Measurements from ENCODE around the gene SCUBE2.

DNA sequence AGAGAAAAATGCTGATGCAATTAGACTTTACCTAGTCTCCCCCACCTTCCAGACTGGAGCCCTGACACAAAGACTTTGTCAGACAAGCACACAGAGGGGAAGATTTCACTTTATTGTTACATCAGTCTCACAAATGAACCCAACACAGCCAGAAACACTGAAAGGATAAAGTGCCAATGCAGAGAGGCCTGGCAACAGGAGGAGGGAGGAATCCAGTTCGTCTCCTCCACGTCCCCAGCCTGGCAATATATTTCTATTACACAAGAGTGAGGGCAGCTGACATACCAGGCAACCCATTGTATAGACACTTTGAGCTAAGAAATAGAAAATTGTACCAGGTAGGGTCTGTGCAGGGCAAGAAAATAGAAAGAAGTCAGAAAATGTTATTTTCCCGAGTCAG, 110.9 kb downstream of the SCUBE2 start:
- TF ChIP-seq, protein P1, sequence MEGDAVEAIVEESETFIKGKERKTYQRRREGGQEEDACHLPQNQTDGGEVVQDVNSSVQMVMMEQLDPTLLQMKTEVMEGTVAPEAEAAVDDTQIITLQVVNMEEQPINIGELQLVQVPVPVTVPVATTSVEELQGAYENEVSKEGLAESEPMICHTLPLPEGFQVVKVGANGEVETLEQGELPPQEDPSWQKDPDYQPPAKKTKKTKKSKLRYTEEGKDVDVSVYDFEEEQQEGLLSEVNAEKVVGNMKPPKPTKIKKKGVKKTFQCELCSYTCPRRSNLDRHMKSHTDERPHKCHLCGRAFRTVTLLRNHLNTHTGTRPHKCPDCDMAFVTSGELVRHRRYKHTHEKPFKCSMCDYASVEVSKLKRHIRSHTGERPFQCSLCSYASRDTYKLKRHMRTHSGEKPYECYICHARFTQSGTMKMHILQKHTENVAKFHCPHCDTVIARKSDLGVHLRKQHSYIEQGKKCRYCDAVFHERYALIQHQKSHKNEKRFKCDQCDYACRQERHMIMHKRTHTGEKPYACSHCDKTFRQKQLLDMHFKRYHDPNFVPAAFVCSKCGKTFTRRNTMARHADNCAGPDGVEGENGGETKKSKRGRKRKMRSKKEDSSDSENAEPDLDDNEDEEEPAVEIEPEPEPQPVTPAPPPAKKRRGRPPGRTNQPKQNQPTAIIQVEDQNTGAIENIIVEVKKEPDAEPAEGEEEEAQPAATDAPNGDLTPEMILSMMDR (IDR thresholded peaks at IDR 0.05) = no peak
- TF ChIP-seq SP1 (CRISPR knock-in tag; conservative IDR thresholded peaks at IDR 0.05) = no peak
- TF ChIP-seq, protein P2, sequence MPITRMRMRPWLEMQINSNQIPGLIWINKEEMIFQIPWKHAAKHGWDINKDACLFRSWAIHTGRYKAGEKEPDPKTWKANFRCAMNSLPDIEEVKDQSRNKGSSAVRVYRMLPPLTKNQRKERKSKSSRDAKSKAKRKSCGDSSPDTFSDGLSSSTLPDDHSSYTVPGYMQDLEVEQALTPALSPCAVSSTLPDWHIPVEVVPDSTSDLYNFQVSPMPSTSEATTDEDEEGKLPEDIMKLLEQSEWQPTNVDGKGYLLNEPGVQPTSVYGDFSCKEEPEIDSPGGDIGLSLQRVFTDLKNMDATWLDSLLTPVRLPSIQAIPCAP (CRISPR knock-in tag; IDR thresholded peaks at IDR 0.05) = no peak
- no peak for TF ChIP-seq GRHL2 (CRISPR knock-in tag; IDR thresholded peaks at IDR 0.05; ENCODE audit: insufficient replicate concordance, severe bottlenecking)
- TF ChIP-seq, protein P3, sequence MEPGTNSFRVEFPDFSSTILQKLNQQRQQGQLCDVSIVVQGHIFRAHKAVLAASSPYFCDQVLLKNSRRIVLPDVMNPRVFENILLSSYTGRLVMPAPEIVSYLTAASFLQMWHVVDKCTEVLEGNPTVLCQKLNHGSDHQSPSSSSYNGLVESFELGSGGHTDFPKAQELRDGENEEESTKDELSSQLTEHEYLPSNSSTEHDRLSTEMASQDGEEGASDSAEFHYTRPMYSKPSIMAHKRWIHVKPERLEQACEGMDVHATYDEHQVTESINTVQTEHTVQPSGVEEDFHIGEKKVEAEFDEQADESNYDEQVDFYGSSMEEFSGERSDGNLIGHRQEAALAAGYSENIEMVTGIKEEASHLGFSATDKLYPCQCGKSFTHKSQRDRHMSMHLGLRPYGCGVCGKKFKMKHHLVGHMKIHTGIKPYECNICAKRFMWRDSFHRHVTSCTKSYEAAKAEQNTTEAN (CRISPR knock-in tag; IDR thresholded peaks at IDR 0.05) = no peak
- no peak for TF ChIP-seq GABPB1 (CRISPR knock-in tag; IDR thresholded peaks at IDR 0.05)
- TF ChIP-seq ZNF263 (CRISPR knock-in tag; IDR thresholded peaks at IDR 0.05; ENCODE audit: low read depth) = no peak

All from WTC11 (cell line).